AML-193 (cell line): Measurements from ENCODE around the gene GAK.
"Not testable (repeated sequence)": the region's sequence is repeated elsewhere in the genome, so short reads cannot be mapped to it uniquely, and the experiment has no call there.

Experiments used
- DNase-seq, 2 experiments: peaks; one replicate each; lab custom pipeline; 2025; lab: John Stamatoyannopoulos, UW

The GAK gene

GRCh38 chr4:926538-926937, 5.6 kb downstream of the GAK start:
- DNase-seq, result no peak

GRCh38 chr4:925771-926500, 6.2 kb downstream of the GAK start:
- DNase-seq, result no peak

- no peak for DNase-seq
Measured at GRCh38 chr4:925171-925570, 6.9 kb downstream of the GAK start.

GRCh38 chr4:924107-925096, 7.7 kb downstream of the GAK start:
- no peak for DNase-seq

- no peak for DNase-seq
Measured at GRCh38 chr4:921830-922331, 10.2 kb downstream of the GAK start.

- not testable (repeated sequence) for DNase-seq
Measured at GRCh38 chr4:919004-919680, 13.0 kb downstream of the GAK start.

GRCh38 chr4:918591-918990, 13.5 kb downstream of the GAK start:
- not testable (repeated sequence) for DNase-seq

GRCh38 chr4:917992-918391, 14.1 kb downstream of the GAK start:
- no peak for DNase-seq

- no peak for DNase-seq
Measured at GRCh38 chr4:917466-917865, 14.7 kb downstream of the GAK start.

GRCh38 chr4:915595-915994, 16.5 kb downstream of the GAK start:
- DNase-seq, result peak; percentile 52 to 57

- no peak for DNase-seq
Measured at GRCh38 chr4:915041-915474, 17.1 kb downstream of the GAK start.

DNA sequence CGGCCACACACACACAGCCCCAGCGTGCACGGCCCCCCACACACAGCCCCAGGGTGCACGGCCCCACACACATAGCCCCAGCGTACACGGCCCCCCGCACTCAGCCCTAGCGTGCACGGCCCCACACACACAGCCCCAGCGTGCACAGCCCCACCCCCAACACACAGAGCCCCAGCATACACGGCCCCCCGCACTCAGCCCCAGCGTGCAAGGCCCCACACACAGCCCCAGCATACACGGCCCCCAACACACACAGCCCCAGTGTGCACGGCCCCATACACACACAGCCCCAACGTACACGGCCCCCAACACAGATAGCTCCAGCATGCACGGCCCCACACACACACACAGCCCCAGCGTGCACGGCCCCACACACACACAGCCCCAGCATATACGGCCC, 17.6 kb downstream of the GAK start:
- no peak for DNase-seq

DNA sequence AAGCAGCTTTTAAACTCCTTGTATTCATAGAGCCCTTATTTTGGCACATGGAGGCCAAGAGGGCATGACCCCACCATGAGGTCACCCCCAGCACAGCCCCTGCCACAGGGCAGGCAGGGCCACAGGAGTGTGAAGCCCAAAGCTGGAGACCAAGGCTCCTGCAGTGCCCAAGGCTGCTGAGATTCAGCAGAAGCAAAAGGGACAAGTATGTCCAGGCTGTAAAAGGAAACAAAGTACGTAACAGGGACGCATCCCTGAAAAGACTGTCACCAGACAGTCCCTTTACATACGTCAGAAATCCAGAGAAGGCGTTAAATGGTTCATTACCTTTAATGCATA, 18.9 kb downstream of the GAK start:
- DNase-seq, result no peak

DNA sequence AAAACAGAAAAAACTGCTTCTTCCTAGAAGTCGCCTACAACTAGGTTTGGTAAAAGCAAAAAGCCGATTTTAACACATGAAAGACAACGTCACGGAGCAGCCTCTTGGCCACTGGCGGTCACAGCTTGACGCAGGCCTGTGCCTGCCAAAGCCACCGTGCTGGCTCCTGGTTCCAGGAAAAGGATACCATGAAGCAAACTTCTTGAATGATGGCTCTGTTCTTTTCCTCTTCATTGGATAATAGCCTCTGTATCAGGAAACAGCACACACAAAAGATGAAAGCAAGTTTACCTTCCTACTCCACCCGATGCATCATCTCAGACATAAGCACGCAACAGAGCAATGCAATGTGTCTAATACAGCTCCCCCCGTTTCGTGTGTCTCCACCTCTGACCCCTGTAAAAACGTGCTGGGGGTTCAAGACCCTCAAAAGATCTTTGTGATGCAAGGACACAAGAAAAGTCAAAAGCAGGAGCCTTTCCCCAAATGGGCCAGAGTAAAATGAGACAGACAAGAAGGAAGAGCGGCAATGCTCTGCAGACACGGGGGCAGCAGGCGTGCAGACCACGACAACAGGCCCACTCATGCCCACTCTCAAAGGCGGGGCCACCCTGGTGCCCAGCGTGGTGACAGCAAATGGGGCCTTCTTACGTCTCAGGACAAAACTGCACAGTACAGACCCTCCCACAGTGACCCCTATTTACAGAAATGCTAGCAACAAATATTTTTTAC, 19.4 kb downstream of the GAK start:
- no peak for DNase-seq

DNA sequence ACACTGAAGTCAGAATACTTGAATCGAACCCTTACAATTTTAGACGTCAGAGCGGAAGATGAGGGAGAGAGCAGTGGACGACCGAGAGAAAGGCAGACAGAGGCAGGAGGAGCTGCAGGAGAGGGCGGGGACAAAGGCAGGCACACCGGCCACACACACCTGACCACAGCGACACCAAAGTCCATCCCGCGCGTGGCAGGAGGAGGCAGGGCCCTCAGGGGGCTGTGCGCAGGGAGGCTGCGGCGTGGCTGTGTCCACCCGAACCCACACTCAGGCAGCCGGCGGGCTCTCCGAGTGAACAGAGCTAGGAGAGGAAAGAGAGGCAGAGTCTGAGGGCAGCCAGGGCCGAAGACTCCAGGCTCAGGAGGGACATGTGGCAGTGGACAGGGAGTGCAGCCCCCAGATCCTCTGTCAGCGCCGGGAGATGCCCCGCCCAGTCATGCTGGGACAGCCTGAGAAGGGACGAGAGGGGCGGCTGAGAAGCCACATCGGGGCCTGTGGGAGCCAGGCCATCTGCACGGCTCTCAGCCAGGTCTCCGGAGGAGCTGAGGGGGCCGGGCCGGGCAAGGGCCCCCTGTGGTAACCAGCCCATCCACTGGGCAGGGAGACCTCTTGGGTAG, 20.1 kb downstream of the GAK start:
- DNase-seq, result no peak

- no peak for DNase-seq
Measured at GRCh38 chr4:911221-911751, 20.8 kb downstream of the GAK start.

- DNase-seq, result no peak
Measured at GRCh38 chr4:910366-911091, 21.6 kb downstream of the GAK start.

GRCh38 chr4:909821-910220, 22.3 kb downstream of the GAK start:
- DNase-seq, result no peak

- no peak for DNase-seq
Measured at GRCh38 chr4:909131-909571, 23.0 kb downstream of the GAK start.
